NCI-H2029 treated with DMSO at 0.1 percent for 48 hours (cell line): Measurements from ENCODE around the gene VAMP2.

Experiments
- DNase-seq: peaks from one replicate; lab custom pipeline; 2025; lab: John Stamatoyannopoulos, UW

VAMP2 gene, protein sequence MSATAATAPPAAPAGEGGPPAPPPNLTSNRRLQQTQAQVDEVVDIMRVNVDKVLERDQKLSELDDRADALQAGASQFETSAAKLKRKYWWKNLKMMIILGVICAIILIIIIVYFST

DNA sequence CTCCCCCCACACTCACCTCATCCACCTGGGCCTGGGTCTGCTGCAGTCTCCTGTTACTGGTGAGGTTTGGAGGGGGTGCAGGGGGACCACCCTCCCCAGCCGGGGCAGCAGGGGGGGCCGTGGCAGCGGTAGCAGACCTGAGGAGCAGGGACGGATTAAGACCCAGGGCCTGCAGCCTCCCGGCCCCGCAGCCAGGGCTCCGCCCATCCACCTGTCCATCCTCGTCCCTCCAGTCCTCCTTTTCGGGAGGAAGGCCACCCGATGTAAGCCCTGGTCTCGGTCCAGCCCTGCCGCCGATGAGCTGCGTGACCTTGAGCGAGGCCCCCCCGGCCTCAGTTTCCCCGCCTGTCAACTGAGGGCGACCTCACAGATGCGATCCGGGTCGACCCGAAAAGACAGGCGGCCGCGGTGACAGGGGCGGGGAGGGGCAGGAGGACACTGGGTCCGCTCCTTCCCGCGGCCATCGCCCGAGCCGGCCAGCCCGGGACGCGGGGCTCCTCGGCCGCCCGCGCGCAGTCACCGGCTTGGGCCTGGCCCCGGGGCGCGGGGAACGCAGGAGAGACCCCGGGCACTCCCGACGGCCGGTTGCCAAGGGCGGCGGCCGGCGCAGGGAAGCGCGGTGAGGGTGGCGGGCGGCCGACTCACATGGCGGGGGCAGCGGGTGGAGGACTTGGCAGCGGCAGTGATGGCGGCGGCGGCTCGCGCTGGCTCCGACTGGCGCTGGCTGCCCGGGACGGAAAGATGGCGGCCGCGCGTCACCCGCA is at the start of gene VAMP2:
VAMP2 (minus strand) TSS at position 716 of the 764 bp plus-strand sequence; CDS start at position 647, 69 bp downstream.
- DNase-seq: no peak

DNA sequence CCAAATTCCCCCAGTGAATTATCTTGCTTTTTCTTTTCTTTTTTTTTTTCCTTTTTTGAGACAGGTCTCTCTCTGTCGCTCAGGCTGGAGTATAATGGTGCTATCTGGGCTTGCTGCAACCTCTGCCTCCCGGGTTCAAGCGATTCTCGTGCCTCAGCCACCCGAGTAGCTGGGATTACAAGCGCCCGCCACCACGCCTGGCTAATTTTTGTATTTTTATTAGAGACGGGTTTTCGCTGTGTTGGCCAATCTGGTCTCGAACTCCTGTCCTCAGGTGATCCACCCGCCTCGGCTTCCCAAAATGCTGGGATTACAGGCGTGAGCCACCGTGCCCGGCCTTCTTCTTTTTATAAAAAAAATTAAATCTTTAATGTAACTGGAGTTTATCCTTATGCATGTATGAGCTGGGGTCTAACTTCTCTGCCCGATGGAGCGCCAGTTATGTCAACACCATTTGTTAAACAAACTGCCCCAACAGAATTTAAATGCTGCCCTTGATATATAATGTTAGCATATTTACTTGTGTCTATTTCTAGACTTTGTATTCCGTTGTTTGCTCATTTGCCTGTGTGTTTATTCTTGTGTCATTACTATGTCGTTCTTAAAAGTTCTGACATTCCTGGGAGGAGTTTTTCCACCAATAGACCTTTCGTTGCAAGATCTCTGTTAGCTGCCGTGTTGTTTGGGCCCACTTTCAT is 48.2 kb upstream of the VAMP2 start:
- no peak for DNase-seq

GRCh38 chr17:8209907-8210760 is 47.4 kb upstream of the VAMP2 start, which contains the start of gene AURKB:
Gene AURKB (minus strand): TSS chr17:8210575. CDS start chr17:8210224, 351 bp downstream.
- peak; percentile 26 for DNase-seq

DNA sequence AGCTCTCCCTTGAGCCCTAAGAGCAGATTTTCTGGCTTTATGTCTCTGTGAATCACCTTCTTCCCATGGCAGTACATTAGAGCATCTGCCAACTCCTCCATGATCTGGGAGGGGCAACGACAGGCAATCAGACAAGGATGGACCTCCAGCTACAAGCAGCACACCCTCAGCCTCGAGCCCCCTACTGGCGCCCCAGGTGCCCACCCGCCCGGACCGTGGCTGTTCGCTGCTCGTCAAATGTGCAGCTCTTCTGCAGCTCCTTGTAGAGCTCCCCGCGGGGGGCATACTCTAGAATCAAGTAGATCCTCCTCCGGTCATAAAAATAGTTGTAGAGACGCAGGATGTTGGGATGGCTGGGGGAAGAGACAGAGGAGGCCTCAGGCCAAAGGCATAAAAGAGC is 43.8 kb upstream of the VAMP2 start:
- no peak for DNase-seq

- DNase-seq: no peak
Observed at GRCh38 chr17:8204761-8205555, 42.2 kb upstream of the VAMP2 start.

GRCh38 chr17:8192070-8192815 is 29.5 kb upstream of the VAMP2 start:
- peak; percentile 93 for DNase-seq

DNA sequence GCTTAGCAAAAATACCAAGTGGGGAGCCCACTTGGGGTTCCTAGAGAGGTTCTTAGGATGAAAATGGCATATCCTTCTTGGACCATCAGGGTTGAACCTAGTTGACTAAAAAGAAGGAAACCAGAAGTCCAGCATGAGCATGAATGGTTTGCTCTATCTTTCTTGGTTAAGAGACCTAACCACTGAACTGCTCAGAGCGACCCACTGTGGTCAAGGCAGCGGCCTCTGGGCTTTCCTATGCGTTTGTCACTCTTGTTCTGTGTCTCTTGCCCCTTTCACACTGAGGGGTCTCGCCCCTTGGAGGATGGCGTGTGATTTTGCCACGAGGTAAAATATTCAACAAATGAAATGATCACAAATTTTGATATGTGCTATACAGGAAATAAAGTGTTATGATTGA is 27.8 kb upstream of the VAMP2 start:
- no peak for DNase-seq

- DNase-seq: peak; percentile 57
Observed at GRCh38 chr17:8189711-8190477, 27.1 kb upstream of the VAMP2 start, which contains the start of gene BORCS6. Gene BORCS6 (minus strand): TSS chr17:8190180. CDS start chr17:8190140, 40 bp downstream.

DNA sequence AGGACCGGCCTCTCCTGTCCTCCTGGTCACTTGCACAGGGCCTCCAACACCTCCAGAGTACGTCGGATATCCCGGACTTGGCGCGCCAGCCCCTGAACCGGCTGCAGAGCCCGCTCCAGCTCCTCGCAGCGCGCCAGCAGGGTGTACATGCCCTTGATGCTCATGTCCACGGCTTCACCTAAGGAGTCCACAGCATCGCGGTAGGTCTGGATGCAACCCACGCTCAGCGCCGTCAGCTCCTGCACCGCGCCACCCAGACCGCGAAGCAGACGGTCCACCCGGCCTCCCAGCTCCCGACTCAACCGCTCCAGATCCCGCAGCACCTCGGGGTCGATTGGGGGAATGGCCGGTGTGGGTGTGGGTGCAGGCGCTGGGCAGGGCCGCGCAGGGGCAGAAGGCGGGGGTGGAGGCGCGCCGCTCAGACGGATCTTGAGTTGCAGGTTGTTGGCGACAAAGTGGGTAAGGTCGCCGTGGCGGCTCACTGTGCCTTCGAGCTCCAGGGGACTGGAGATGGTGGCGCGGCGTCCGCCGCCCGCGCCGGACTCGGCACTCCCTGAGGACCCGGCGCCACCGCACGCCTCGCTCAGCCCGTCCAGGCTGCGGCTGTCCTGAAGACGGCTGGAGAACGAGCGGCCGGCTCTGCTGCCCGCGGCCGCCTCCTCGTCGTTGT is 26.4 kb upstream of the VAMP2 start:
- no peak for DNase-seq

GRCh38 chr17:8188263-8188839 is 25.6 kb upstream of the VAMP2 start:
- DNase-seq: no peak

- peak; percentile 80 for DNase-seq
Observed at GRCh38 chr17:8187517-8188262, 24.9 kb upstream of the VAMP2 start.

DNA sequence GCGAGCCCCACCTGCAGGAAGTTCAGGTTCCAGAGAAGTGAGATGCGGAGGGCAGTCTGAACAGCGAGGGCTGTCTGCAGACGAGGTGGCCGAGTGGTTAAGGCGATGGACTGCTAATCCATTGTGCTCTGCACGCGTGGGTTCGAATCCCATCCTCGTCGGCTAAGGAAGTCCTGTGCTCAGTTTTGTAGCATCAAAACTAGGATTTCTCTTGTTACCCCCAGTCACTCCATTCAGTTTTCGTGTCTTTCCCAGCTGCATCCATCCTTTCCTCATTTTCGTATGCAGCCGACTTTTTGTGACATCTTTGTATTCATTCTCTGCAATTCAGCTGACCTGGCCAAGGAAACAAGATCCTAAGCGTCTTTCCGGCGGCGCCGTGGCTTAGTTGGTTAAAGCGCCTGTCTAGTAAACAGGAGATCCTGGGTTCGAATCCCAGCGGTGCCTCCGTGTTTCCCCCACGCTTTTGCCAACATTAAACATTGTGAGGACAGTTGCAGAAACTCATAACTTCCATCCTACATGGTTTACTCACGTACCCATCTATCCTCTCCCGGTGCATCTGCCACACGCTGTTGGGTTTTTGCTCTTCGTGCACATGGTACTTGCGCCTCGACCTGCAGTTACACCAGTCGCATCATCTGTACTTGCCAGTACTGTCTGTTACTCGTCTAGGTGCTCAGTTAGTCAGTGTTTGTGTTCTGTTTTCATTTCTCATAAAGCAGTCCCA is 24.2 kb upstream of the VAMP2 start:
- DNase-seq: peak; percentile 55

- DNase-seq: no peak
Observed at GRCh38 chr17:8186446-8186786, 23.7 kb upstream of the VAMP2 start.

GRCh38 chr17:8185582-8186445 is 23.1 kb upstream of the VAMP2 start:
- no peak for DNase-seq

- no peak for DNase-seq
Observed at GRCh38 chr17:8176998-8177731, 14.4 kb upstream of the VAMP2 start.
